HFFc6 (cell line): ENCODE data around the gene OR2W1. TPM values are rescaled to one million over a fixed set of nuclear protein-coding genes. Genes with fewer than 3 reads are reported as not detected.
A peak's percentile ranks its signal among the peaks of the same experiment; 100 is the strongest.

ENCODE experiments used
- DNase-seq: peaks from one replicate; pipeline ENCODE4 v3.0.0-alpha.2; 2018
- H3K27ac Mint-ChIP-seq: 2 replicates; pipeline ENCODE4 v1.8.0; 2020; ENCODE audit warnings: mild to moderate bottlenecking, mixed read lengths
- H3K27me3 Mint-ChIP-seq: 2 replicates; pipeline ENCODE4 v1.8.0; 2021; ENCODE audit warnings: mild to moderate bottlenecking, moderate library complexity, mixed read lengths; ENCODE audit not compliant: insufficient read depth
- H3K36me3 Mint-ChIP-seq: 2 replicates; pipeline ENCODE4 v1.8.0; 2021; ENCODE audit warnings: low read depth, mixed read lengths
- H3K4me1 Mint-ChIP-seq: 2 replicates; pipeline ENCODE4 v1.8.0; 2020; ENCODE audit warnings: low read depth, mixed read lengths
- H3K4me3 Mint-ChIP-seq: 2 replicates; pipeline ENCODE4 v1.8.0; 2020; ENCODE audit warnings: mild to moderate bottlenecking, moderate library complexity, mixed read lengths
- H3K9me3 Mint-ChIP-seq: 2 replicates; pipeline ENCODE4 v1.8.0; 2020; ENCODE audit warnings: mild to moderate bottlenecking, mixed read lengths
- total RNA-seq, 6 experiments: library from RNA; stranded (reverse); fragmentation: NEBNext Ultra II Directional; extraction: Animal tissue kit (Norgen Biotek cat#: 25700); gene quantifications; 2 replicates in 1 of 6; 3 replicates in 5 of 6; pipeline ENCODE4 v1.2.3, GENCODE V29; 2021
- TF ChIP-seq, protein P1 (sequence below): fragments of 200-600 bp; sonication (generic); IDR thresholded peaks from 2 replicates; pipeline ENCODE4 v1.5.0; 2021; ENCODE audit warnings: antibody characterized with exemption, mild to moderate bottlenecking

Gene OR2W1
- total RNA-seq, 6 experiments from 2014 or later = not detected

GRCh38 chr6:29014729-29015608 lies 30.0 kb downstream of the OR2W1 start:
- Mint-ChIP-seq H3K36me3 (no peaks in the 10 kb centered on the region), H3K4me1 (peaks cover 24% of the 10 kb centered on the region), H3K27ac (no peak overlapping the region), H3K27me3 (peaks cover 8% of the 10 kb centered on the region), H3K9me3 (peaks cover 5% of the 10 kb centered on the region), H3K4me3 (no peak overlapping the region)
- TF ChIP-seq, protein P1, sequence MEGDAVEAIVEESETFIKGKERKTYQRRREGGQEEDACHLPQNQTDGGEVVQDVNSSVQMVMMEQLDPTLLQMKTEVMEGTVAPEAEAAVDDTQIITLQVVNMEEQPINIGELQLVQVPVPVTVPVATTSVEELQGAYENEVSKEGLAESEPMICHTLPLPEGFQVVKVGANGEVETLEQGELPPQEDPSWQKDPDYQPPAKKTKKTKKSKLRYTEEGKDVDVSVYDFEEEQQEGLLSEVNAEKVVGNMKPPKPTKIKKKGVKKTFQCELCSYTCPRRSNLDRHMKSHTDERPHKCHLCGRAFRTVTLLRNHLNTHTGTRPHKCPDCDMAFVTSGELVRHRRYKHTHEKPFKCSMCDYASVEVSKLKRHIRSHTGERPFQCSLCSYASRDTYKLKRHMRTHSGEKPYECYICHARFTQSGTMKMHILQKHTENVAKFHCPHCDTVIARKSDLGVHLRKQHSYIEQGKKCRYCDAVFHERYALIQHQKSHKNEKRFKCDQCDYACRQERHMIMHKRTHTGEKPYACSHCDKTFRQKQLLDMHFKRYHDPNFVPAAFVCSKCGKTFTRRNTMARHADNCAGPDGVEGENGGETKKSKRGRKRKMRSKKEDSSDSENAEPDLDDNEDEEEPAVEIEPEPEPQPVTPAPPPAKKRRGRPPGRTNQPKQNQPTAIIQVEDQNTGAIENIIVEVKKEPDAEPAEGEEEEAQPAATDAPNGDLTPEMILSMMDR = peak; percentile 26
- no peak for DNase-seq

- DNase-seq = peak; percentile 58
- H3K4me1 Mint-ChIP-seq = peaks cover 15% of the 10 kb centered on the region
- peaks cover 5% of the 10 kb centered on the region for H3K9me3 Mint-ChIP-seq
- peak overlapping the region; percentile 58 for H3K27ac Mint-ChIP-seq
- peaks cover 8% of the 10 kb centered on the region for H3K27me3 Mint-ChIP-seq
- TF ChIP-seq, protein P1 = no peak
- H3K36me3 Mint-ChIP-seq = no peaks in the 10 kb centered on the region
- H3K4me3 Mint-ChIP-seq = peak overlapping the region; percentile 89
These were observed 33.7 kb downstream of the OR2W1 start for GRCh38 chr6:29011276-29011734.

GRCh38 chr6:29009358-29009757 lies 35.6 kb downstream of the OR2W1 start:
- TF ChIP-seq, protein P1 = no peak
- Mint-ChIP-seq H3K4me1 (peaks cover 25% of the 10 kb centered on the region), H3K9me3 (no peaks in the 10 kb centered on the region), H3K4me3 (no peak overlapping the region), H3K27me3 (peaks cover 9% of the 10 kb centered on the region), H3K27ac (no peak overlapping the region), H3K36me3 (no peaks in the 10 kb centered on the region)
- no peak for DNase-seq

DNA sequence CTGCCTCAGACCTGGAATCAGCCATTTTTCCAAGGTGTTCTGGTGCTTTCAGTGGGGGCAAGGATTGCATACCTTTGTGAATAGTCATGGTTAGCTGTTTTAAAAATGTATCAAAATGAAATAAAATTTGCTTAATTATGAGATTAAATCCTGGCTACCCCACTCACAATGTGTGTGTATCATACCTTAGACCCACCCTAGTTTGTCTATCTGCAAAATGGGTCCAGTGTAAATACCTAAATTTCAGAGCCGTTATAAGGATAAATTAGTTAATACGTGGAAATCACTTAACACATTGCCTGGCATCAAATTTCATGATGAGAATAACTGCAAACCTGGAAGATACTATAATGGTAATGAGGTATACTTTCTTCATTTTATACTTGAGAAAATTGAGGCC lies 36.9 kb downstream of the OR2W1 start:
- TF ChIP-seq, protein P1 = no peak
- Mint-ChIP-seq H3K36me3 (no peaks in the 10 kb centered on the region), H3K27me3 (peaks cover 9% of the 10 kb centered on the region), H3K4me1 (peaks cover 25% of the 10 kb centered on the region), H3K27ac (no peak overlapping the region), H3K4me3 (no peak overlapping the region), H3K9me3 (no peaks in the 10 kb centered on the region)
- DNase-seq = no peak

GRCh38 chr6:29005183-29005885 lies 39.6 kb downstream of the OR2W1 start, which contains the start of gene ZNF311:
ZNF311 (minus strand) TSS chr6:29005315; CDS start chr6:29003954, 1,361 bp downstream.
- Mint-ChIP-seq H3K27ac (no peak within 1 kb of the TSS), H3K4me1 (peaks cover 15% of the 10 kb centered on the region), H3K9me3 (no peaks in the 10 kb centered on the region), H3K4me3 (peak within 1 kb of the TSS; percentile 89), H3K36me3 (no peaks in the 10 kb centered on the region), H3K27me3 (peaks cover 4% of the 10 kb centered on the region)
- TF ChIP-seq, protein P1 = no peak
- no peak for DNase-seq
